Upper lobe of left lung (tissue), 6 donors: ENCODE measurements around the gene DUOX1. TPM values are rescaled to one million over a fixed set of nuclear protein-coding genes. Genes with fewer than 3 reads are reported as not detected.
"Not testable (repeated sequence)": the region's sequence is repeated elsewhere in the genome, so short reads cannot be mapped to it uniquely, and the experiment has no call there.

Source experiments
- ATAC-seq, 2 donors: fragments of 200-7000 bp; cut with Tn5 transposase; one replicate each; pipeline ENCODE4 v1.9.1; 2022; ENCODE audit warnings: mild to moderate bottlenecking in 2 of 2, moderate library complexity in 2 of 2; ENCODE audit not compliant: low FRiP score in 2 of 2
- DNase-seq, 2 donors: peaks; one replicate each; pipeline ENCODE4 v3.0.0-alpha.2; 2019 to 2020
- H3K27ac ChIP-seq, 4 donors: fragments of 200-600 bp; sonication (generic); one replicate each; pipeline ENCODE4 v1.5.1; 2016 to 2019
- H3K27me3 ChIP-seq, 4 donors: fragments of 200-600 bp; sonication (generic); one replicate each; pipeline ENCODE4 v1.5.1; 2017 to 2019
- H3K36me3 ChIP-seq, 4 donors: fragments of 200-600 bp; sonication (generic); one replicate each; pipeline ENCODE4 v1.5.1; 2016 to 2019
- H3K4me1 ChIP-seq, 4 donors: fragments of 200-600 bp; sonication (generic); one replicate each; pipeline ENCODE4 v1.5.1; 2018 to 2019
- H3K4me3 ChIP-seq, 4 donors: fragments of 200-600 bp; sonication (generic); one replicate each; pipeline ENCODE4 v1.5.1; 2017 to 2019; ENCODE audit warnings: mild to moderate bottlenecking in 2 of 4, moderate library complexity in 1 of 4
- H3K9me3 ChIP-seq, 4 donors: fragments of 200-600 bp; sonication (generic); one replicate each; pipeline ENCODE4 v1.5.1; 2018 to 2019
- EP300 ChIP-seq, 4 donors: sonication (generic); formaldehyde crosslinking; IDR thresholded peaks; one replicate each; pipeline ENCODE4 v1.5.1; 2017; ENCODE audit warnings: antibody characterized with exemption in 4 of 4, control low read depth in 2 of 4
- POLR2A ChIP-seq, 4 donors: fragments of 450-650 bp; IDR thresholded peaks; one replicate each; pipeline ENCODE4 v1.5.1; 2016 to 2017; ENCODE audit warnings: antibody characterized with exemption in 4 of 4, mild to moderate bottlenecking in 2 of 4
- POLR2AphosphoS5 ChIP-seq, 2 donors: sonication (generic); formaldehyde crosslinking; IDR thresholded peaks; one replicate each; pipeline ENCODE4 v1.5.1; 2017; ENCODE audit warnings: antibody characterized with exemption in 2 of 2
- WGBS, 2 donors: methylation state at CpG; one replicate each; pipeline ENCODE4 v1.1.5; 2017 to 2018; 5-methylcytosine and 5-hydroxymethylcytosine counted together
- total RNA-seq, 6 donors: library from RNA; depleted of rRNA in 4 of 6; stranded (reverse); fragments of >200 nt in 4 of 6; gene quantifications; one replicate each; pipeline versions ENCODE4 v1.1.0 to v1.2.1, GENCODE V29; 2016 to 2021
- TF ChIP-seq, protein P1 (sequence below), 6 experiments: fragments of 450-650 bp in 4 of 6; fragments of 200-600 bp in 2 of 6; sonication (generic) in 2 of 6; IDR thresholded peaks; one replicate each; pipeline ENCODE4 v1.5.1; 2016 to 2019; ENCODE audit warnings: antibody characterized with exemption in 6 of 6
- donor health status: DM: no; HTN: no; CAD: no; lungs with moderate emphysema.
- donor health status: DM: no; HTN: yes; CAD: no; lungs with severe emphysema.

The DUOX1 gene
- total RNA-seq, 6 donors from 2014 or later: 215 to 1,314 (median 495) TPM

DNA sequence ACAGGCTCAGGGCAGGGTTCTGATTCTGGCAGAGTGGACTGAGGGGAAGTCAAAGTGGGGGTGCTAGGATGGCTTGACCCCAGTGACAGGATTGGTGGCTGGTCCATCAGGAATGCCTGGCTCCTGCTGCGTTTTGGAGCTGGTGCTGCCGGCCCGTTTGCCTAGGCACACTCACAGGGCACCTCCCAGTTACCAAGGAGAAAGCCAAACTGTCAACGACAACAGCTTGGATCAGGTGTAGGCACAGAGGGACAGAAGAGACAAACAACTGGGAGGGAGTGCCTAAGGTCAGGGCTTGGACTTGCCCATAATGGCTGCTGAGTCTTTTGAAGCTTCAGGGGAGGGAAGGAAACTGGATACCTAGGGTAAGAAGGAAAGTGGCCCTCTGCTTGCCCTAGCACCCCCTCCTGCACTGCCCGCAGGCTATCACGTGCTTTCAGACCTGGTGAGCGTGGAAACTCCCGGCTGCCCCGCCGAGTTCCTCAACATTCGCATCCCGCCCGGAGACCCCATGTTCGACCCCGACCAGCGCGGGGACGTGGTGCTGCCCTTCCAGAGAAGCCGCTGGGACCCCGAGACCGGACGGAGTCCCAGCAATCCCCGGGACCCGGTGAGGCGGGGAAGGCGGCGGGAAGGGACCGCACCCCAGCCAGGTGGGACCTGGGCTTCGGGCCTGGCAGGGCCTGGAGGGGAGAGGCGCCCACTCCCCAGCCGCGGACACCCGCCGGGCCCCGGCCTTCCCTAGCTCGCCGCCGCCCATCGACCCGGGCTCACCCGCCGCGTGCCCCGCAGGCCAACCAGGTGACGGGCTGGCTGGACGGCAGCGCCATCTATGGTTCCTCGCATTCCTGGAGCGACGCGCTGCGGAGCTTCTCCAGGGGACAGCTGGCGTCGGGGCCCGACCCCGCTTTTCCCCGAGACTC is 5.1 kb downstream of the DUOX1 start:
- 11 to 21% methylated on average over 3 to 22 of the region's 57 CpGs for WGBS, 2 donors
- Histone ChIP-seq H3K4me1 (peaks cover 7 to 45% (median 31%) of the 10 kb centered on the region in 4 donors), H3K9me3 (no peaks in the 10 kb centered on the region), H3K27ac (peak overlapping the region in 3 of 4 donors; percentile 18 to 91 (median 60)), H3K36me3 (no peaks in the 10 kb centered on the region), H3K27me3 (peaks cover 0 to 16% (median 7%) of the 10 kb centered on the region in 4 donors), H3K4me3 (peak overlapping the region in 2 of 4 donors; percentile 20 to 34)
- peak in 1 of 2 donors; percentile 39 for ATAC-seq
- peak; percentile 56 to 86 for DNase-seq
- TF ChIP-seq EP300 (IDR thresholded peaks at IDR 0.05) (no peak), POLR2A (IDR thresholded peaks at IDR 0.05) (peak in 1 of 4 donors; percentile 33)

DNA sequence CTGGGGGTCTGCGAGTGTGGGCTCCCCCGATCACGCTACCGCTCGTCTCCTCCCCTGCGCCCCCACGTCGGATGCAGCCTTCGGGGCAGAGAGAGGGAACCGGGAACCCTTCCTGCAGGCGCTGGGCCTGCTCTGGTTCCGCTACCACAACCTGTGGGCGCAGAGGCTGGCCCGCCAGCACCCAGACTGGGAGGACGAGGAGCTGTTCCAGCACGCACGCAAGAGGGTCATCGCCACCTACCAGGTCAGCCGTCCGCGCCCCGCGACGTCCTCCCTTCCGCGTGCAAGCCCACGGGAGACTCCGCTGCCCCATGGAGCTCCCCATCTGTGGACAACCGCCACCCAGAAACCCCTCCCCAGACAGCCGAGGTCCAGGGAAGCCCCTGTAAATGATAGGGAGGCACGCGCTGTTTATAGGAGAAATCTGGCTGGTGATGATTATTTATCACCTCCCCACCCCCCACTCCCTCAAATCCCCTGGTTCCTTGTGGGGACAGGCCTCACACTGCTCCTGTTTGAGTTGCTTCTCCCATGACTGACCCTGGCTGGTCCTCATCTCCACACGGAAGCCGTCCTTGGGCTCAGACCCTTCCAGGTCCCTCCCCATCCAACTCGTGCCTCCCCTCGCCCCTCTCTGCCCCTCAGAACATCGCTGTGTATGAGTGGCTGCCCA is 6.0 kb downstream of the DUOX1 start:
- Histone ChIP-seq H3K27ac (peak overlapping the region in 2 of 4 donors; percentile 31 to 64), H3K27me3 (peaks cover 0 to 13% (median 6%) of the 10 kb centered on the region in 4 donors), H3K4me1 (peaks cover 7 to 54% (median 31%) of the 10 kb centered on the region in 4 donors)
- not testable (repeated sequence) for H3K36me3 ChIP-seq, H3K9me3 ChIP-seq, ATAC-seq, H3K4me3 ChIP-seq, DNase-seq
- 27 to 32% methylated on average over 9 to 12 of the region's 37 CpGs for WGBS, 2 donors

DNA sequence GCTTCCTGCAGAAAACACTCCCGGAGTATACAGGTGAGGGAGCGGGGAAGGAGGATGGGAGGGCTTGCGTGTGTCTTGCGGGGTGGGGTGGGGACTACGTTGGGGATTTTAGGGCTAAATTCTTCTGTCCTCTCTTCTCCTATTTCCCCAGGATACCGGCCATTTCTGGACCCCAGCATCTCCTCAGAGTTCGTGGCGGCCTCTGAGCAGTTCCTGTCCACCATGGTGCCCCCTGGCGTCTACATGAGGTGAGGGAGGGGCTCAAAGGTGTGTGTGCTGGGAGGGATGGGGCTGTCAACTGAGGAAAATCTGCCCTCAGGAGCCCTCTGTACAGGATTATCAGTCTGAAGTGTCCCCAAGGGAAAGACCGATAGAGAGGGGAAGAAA is 6.6 kb downstream of the DUOX1 start:
- H3K36me3 ChIP-seq: peaks cover 0 to 10% (median 4%) of the 10 kb centered on the region in 4 donors
- H3K9me3 ChIP-seq: no peaks in the 10 kb centered on the region
- H3K27me3 ChIP-seq: peaks cover 0 to 13% (median 6%) of the 10 kb centered on the region in 4 donors
- WGBS, 2 donors: 31 to 41% methylated on average over 8 to 10 of the region's 10 CpGs
- TF ChIP-seq POLR2A (IDR thresholded peaks at IDR 0.05) (no peak), POLR2AphosphoS5 (IDR thresholded peaks at IDR 0.05) (no peak), EP300 (IDR thresholded peaks at IDR 0.05) (no peak)
- TF ChIP-seq, protein P1, sequence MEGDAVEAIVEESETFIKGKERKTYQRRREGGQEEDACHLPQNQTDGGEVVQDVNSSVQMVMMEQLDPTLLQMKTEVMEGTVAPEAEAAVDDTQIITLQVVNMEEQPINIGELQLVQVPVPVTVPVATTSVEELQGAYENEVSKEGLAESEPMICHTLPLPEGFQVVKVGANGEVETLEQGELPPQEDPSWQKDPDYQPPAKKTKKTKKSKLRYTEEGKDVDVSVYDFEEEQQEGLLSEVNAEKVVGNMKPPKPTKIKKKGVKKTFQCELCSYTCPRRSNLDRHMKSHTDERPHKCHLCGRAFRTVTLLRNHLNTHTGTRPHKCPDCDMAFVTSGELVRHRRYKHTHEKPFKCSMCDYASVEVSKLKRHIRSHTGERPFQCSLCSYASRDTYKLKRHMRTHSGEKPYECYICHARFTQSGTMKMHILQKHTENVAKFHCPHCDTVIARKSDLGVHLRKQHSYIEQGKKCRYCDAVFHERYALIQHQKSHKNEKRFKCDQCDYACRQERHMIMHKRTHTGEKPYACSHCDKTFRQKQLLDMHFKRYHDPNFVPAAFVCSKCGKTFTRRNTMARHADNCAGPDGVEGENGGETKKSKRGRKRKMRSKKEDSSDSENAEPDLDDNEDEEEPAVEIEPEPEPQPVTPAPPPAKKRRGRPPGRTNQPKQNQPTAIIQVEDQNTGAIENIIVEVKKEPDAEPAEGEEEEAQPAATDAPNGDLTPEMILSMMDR (IDR thresholded peaks at IDR 0.05): no peak
- H3K4me1 ChIP-seq: peaks cover 7 to 58% (median 31%) of the 10 kb centered on the region in 4 donors
- ATAC-seq (no peak), DNase-seq (no peak)
- H3K4me3 ChIP-seq: no peak overlapping the region
- H3K27ac ChIP-seq: peak overlapping the region in 2 of 4 donors; percentile 31 to 64

DNA sequence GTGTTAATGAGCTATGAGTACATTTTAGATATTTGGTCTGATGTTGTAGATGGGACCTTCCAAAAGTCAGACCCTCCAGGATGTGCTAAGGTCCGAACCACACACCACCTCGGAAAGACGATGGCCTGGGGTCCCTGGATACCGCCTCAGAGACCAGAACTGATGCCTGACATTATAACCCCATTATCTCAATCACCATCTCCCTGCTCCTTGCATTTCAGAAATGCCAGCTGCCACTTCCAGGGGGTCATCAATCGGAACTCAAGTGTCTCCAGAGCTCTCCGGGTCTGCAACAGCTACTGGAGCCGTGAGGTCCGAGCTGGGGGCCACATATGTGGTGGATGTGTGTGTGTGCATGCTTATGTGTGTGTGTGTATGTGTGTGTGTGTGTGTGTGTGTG is 7.9 kb downstream of the DUOX1 start:
- H3K4me3 ChIP-seq: no peak overlapping the region
- H3K36me3 ChIP-seq: peaks cover 5 to 10% (median 9%) of the 10 kb centered on the region in 4 donors
- H3K27me3 ChIP-seq: peaks cover 0 to 13% (median 6%) of the 10 kb centered on the region in 4 donors
- peaks cover 7 to 55% (median 23%) of the 10 kb centered on the region in 4 donors for H3K4me1 ChIP-seq
- WGBS, 2 donors: 82 to 83% methylated on average over 8 of the region's 8 CpGs
- no peak for ATAC-seq
- DNase-seq: no peak
- peak overlapping the region in 2 of 4 donors; percentile 70 to 76 for H3K27ac ChIP-seq
- no peaks in the 10 kb centered on the region for H3K9me3 ChIP-seq
- TF ChIP-seq, protein P1 (IDR thresholded peaks at IDR 0.05): no peak
- TF ChIP-seq POLR2AphosphoS5 (IDR thresholded peaks at IDR 0.05) (no peak), EP300 (IDR thresholded peaks at IDR 0.05) (no peak), POLR2A (IDR thresholded peaks at IDR 0.05) (no peak)

DNA sequence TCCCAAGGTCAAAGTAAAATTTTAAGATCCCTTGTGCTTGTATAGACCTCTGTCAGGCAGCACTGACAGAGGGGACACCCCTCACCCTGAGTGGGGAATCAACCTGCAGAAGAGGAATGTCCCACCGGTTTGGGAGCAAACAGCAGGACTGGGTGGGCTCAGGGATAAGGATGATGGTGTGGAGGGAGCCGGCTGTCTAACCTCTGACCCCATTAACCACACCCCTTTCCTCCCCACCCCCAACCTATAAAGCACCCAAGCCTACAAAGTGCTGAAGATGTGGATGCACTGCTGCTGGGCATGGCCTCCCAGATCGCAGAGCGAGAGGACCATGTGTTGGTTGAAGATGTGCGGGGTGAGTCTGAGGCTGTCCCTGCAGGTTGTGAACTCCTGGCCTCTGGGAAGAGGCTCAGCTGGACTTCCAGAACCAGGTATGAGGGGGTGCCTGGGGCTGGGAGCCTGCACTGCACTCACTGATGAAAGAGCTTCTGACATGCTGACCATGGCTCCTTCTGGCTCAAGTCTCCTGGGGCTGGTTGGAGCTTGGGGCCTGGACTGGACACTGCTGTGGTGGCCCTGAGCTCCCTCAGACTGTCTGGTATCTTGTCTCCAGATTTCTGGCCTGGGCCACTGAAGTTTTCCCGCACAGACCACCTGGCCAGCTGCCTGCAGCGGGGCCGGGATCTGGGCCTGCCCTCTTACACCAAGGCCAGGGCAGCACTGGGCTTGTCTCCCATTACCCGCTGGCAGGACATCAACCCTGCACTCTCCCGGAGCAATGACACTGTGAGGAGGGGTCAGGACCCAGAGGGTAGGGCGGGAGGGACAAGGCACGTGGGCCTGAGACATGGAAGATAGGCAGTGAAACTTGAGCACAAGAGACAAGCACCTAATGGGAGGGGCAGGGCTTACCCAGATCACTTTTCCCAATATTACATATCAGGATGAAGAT is 9.3 kb downstream of the DUOX1 start:
- Histone ChIP-seq H3K27ac (peak overlapping the region in 3 of 4 donors; percentile 55 to 76 (median 70)), H3K9me3 (no peaks in the 10 kb centered on the region), H3K36me3 (peaks cover 10 to 20% (median 18%) of the 10 kb centered on the region in 4 donors), H3K27me3 (peaks cover 0 to 13% (median 6%) of the 10 kb centered on the region in 4 donors), H3K4me1 (peaks cover 7 to 48% (median 16%) of the 10 kb centered on the region in 4 donors), H3K4me3 (no peak overlapping the region)
- peak; percentile 48 to 83 for ATAC-seq
- TF ChIP-seq EP300 (IDR thresholded peaks at IDR 0.05) (no peak), POLR2AphosphoS5 (IDR thresholded peaks at IDR 0.05) (peak in 1 of 2 donors; percentile 53), POLR2A (IDR thresholded peaks at IDR 0.05) (peak in 1 of 4 donors; percentile 54)
- TF ChIP-seq, protein P1 (IDR thresholded peaks at IDR 0.05): no peak
- peak; percentile 79 to 87 for DNase-seq
- WGBS, 2 donors: 36 to 71% methylated on average over 5 to 12 of the region's 12 CpGs
